ENCODE data around the gene EPHB2.

EPHB2 gene

DNA sequence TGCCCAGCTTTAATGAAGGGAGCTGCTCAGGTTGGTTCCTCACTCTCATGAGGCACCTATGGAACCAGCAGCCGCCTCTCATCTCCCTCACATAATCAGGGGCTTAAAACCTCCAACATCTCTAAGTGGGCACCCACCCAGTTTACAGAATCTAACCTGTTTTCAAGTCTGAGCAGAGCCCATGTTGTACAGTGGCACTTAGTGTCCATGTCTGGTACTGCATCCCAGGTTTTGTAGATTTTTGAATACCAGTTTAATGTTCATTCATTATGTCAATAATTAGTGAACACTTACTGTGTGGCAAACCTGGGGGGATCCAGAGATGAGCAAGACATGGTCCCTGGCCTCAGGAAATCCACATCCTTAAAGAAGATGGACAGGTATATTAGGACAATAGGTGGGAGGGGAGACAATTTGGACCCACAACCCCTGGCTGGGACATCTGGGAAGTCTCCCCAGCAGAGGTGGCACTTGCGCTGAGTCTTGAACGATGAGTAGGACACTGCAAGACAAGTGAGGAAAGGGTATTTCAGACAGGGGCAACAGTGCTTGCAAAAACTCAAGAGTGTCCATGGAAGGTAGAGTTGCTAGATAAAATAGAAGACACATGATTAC lies 178.7 kb downstream of the EPHB2 start:
- peak; percentile 12 to 58 for DNase-seq

DNA sequence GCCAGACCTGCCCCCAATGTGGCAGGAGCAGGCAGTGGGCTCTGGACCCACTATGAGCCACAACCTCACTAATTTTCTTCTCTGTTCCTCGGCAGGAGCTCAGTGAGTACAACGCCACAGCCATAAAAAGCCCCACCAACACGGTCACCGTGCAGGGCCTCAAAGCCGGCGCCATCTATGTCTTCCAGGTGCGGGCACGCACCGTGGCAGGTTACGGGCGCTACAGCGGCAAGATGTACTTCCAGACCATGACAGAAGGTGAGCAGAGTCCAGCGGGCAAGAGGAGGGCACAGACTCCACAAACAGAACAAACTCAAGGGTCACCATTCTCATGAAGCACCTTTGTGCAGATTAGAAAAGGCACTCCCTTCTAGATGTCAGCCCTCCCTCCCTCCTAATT lies 182.2 kb downstream of the EPHB2 start:
- no peak for DNase-seq

DNA sequence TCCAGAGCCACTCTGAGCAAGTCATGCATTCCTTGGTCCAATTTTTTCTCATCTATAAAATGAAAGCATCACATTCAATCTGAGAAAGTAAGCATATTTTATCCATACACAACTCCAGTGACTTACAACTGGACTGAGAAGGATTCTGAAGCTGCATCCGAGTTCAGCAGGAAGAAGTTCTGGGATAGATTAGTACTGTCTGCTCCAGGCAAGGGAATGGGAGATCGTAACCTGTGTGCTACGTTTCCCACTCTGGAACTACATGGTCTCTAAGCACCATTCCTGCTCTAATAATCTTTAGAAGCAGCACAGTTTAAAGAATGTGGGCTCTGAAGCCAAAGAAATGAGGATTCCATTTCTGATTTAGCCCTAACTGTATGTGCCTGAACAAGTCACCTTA lies 182.7 kb downstream of the EPHB2 start:
- DNase-seq = no peak

GRCh38 chr1:22895357-22895756 lies 184.7 kb downstream of the EPHB2 start:
- no peak for DNase-seq

GRCh38 chr1:22896184-22896583 lies 185.5 kb downstream of the EPHB2 start:
- no peak for DNase-seq

GRCh38 chr1:22900451-22900850 lies 189.8 kb downstream of the EPHB2 start:
- DNase-seq = no peak

- DNase-seq = no peak
Observed at GRCh38 chr1:22903113-22903512, 192.5 kb downstream of the EPHB2 start.

DNA sequence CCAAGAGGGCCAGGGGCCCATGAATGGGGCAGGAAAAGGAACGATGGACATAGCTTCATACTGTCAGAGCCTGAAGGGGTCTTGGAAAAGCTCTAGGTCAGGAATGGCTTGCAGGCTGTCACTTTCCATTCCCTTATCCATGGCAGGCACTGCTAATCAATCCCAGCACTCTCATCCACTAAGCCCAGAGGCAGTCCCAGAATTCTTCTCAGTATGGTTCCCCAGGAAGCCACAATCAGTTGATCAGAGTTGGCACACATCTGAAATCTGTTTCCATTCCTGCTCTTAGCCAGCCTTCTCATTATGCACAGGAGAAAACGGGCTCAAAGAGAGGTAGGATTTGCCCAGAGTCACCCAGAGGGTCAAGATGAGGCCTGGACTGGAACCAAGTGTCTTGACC lies 196.3 kb downstream of the EPHB2 start:
- DNase-seq = no peak

GRCh38 chr1:22907528-22907927 lies 196.9 kb downstream of the EPHB2 start:
- no peak for DNase-seq

GRCh38 chr1:22908880-22909426 lies 198.3 kb downstream of the EPHB2 start:
- DNase-seq = no peak

GRCh38 chr1:22910286-22910685 lies 199.6 kb downstream of the EPHB2 start:
- no peak for DNase-seq

GRCh38 chr1:22910986-22911651 lies 200.5 kb downstream of the EPHB2 start:
- no peak for DNase-seq

GRCh38 chr1:22912311-22912710 lies 201.7 kb downstream of the EPHB2 start:
- DNase-seq = no peak

- DNase-seq = no peak
Observed at GRCh38 chr1:22913421-22914141, 202.9 kb downstream of the EPHB2 start.

DNA sequence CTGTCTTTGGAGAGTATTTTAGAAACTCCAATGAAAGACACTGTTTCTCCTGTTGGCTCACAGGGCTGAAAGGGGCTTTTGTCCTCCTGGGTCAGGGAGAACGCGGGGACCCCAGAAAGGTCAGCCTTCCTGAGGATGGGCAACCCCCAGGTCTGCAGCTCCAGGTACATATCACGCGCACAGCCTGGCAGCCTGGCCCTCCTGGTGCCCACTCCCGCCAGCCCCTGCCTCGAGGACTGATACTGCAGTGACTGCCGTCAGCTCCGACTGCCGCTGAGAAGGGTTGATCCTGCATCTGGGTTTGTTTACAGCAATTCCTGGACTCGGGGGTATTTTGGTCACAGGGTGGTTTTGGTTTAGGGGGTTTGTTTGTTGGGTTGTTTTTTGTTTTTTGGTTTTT lies 203.5 kb downstream of the EPHB2 start:
- DNase-seq = no peak

- DNase-seq = no peak
Observed at GRCh38 chr1:22914633-22915217, 204.1 kb downstream of the EPHB2 start.

DNA sequence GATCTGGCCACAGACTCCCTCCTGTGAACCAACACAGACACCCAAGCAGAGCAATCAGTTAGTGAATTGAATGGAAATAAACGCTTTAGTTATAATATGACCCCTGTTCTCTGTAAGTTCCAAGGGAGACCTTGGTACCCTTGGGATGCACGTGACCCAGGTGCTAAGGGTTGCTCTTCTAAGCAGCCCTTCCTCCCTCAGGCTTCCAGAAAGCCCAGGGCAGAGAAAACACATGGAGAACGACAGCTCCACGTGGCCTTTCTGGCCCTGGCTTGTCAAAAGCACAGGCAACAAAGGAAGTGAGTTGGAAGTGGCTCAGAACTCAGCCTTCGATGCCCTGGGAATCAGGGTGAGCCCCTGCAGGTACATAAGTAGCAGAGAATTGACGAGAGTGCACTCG lies 204.6 kb downstream of the EPHB2 start:
- DNase-seq = no peak

DNA sequence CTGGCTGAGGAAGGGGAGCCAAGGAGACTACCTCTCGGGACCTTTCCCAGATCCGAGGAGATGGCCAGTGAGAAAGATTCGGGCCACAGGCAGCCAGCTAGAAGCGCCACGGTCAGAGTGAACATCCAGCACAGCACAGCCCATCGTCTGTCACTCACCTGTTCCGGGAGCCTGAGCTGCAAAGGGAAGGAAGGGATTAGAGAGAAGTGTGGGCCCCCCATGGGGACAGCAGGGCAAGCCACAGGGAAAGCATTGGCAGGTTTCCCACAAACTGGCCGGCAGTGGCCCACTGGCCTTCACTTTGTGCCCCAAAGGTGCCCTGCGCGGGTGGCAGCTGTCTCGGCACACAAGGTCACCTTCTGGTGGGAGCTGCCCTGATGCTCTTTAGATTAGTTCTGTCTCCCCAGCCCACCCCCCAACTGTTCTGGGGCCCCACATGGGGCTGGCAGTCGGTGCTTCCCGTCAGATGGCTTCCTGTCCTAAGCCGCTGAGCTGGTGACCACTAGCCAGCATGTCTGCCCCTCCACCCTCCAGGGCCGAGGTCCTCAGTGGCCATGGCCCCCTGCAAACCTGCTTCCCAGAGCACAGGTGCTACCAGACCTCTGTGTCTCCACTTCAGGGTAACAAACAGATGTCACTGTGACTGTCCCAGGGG lies 205.3 kb downstream of the EPHB2 start:
- DNase-seq = peak in 1 of 2 experiments; percentile 40

DNA sequence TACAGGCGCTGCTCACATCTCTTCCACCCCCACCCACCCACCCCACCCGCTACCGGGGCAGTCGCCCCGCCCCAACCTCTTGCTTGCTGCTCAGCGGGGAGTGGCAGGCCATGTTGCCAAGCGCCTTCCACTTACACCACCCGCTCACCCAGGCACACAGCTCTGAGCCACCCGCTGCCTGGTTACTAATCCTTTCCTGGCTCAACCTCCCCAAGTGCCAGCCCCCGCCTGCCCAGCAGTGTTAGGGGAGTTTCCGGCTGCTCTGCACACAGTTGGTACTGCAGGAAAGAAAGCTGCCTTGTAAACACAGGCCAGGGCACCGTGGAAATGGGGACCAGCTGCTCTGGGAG lies 205.8 kb downstream of the EPHB2 start:
- DNase-seq = peak; percentile 75 to 87

- DNase-seq = no peak
Observed at GRCh38 chr1:22917989-22918388, 207.3 kb downstream of the EPHB2 start.

DNA sequence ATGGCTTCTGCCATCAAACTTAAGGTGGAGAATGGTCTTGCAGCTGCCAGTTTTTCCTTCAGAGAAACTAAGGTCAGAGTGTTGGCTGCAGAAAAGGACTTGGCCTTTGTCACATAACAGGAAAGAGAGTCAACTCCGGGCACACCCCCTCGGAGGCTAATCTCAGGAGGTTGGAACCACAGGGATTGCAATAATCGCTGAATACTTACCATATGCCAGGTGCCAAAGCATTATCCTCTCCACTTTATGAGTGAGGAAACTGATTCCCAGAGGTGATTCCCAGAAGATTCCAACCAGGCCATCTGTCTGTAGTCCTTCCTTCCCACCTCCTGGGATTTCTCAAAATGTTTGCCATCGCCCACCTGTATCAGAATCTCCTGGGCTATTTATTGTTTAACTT lies 208.0 kb downstream of the EPHB2 start:
- DNase-seq = no peak

DNA sequence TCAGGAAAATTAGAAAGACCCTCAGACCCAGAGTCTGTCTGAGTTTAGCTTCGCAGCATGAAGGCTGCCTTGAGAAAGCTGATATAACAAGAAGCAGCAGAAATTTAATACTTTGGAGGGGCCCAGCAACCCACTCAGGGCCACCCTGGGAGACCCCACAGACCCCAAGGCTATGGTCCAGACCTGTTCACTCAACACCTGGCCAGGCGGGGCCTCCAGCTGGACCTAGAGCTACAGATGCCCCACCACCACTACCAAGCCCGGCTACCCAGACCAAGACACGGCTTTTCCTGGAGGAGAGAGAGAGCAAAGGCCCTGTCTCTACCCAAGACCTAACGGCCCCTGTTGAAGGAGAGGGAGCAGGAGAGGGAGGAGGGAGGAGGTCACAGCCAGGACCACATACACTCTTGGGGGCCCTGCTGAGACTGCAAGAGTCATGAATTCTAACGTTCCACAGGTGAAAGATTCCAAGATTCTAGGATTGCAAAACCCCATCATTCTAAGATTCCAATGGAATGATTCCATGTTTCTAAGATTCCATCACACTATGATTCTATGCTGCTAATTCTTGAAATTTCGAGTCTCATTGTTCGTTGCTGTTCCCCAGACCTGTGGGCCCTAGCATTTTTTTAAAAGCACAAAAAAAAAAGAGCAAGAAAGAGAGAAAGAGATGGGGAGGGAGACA lies 208.8 kb downstream of the EPHB2 start:
- DNase-seq = no peak
